NCI-H345 treated with DMSO at 0.1 percent for 48 hours (cell line): Measurements from ENCODE around the gene QRSL1.
"Not testable (repeated sequence)": the region's sequence is repeated elsewhere in the genome, so short reads cannot be mapped to it uniquely, and the experiment has no call there.

Experiments
- DNase-seq: peaks from one replicate; lab custom pipeline; 2025; ENCODE audit not compliant: unreplicated experiment; lab: John Stamatoyannopoulos, UW

The QRSL1 gene

GRCh38 chr6:106674541-106675229, 45.3 kb downstream of the QRSL1 start:
- DNase-seq = no peak

- DNase-seq = no peak
These were observed 47.9 kb downstream of the QRSL1 start for GRCh38 chr6:106677282-106677681.

- DNase-seq = no peak
These were observed 54.6 kb downstream of the QRSL1 start for GRCh38 chr6:106684011-106684410.

GRCh38 chr6:106685833-106686232, 56.5 kb downstream of the QRSL1 start:
- DNase-seq = no peak

GRCh38 chr6:106688177-106688951, 59.0 kb downstream of the QRSL1 start:
- no peak for DNase-seq

- no peak for DNase-seq
These were observed 62.9 kb downstream of the QRSL1 start for GRCh38 chr6:106692112-106692818.

GRCh38 chr6:106692819-106693208, 63.4 kb downstream of the QRSL1 start:
- DNase-seq = no peak

- no peak for DNase-seq
These were observed 64.0 kb downstream of the QRSL1 start for GRCh38 chr6:106693418-106693817.

GRCh38 chr6:106694343-106694742, 65.0 kb downstream of the QRSL1 start:
- DNase-seq = no peak

GRCh38 chr6:106700581-106700980, 71.2 kb downstream of the QRSL1 start:
- DNase-seq = no peak

- not testable (repeated sequence) for DNase-seq
These were observed 71.8 kb downstream of the QRSL1 start for GRCh38 chr6:106701201-106701600.

- peak; percentile 87 for DNase-seq
These were observed 72.7 kb downstream of the QRSL1 start for GRCh38 chr6:106702046-106702445.

- peak; percentile 88 for DNase-seq
These were observed 73.2 kb downstream of the QRSL1 start for GRCh38 chr6:106702451-106703110.

GRCh38 chr6:106704327-106704726, 74.9 kb downstream of the QRSL1 start:
- no peak for DNase-seq

GRCh38 chr6:106705156-106705555, 75.8 kb downstream of the QRSL1 start:
- DNase-seq = no peak

GRCh38 chr6:106710580-106710979, 81.2 kb downstream of the QRSL1 start:
- DNase-seq = no peak

GRCh38 chr6:106714281-106714680, 84.9 kb downstream of the QRSL1 start:
- DNase-seq = no peak

GRCh38 chr6:106715922-106716321, 86.5 kb downstream of the QRSL1 start:
- no peak for DNase-seq

- no peak for DNase-seq
These were observed 87.6 kb downstream of the QRSL1 start for GRCh38 chr6:106716966-106717365.
